A549 (cell line): Measurements from ENCODE around the gene DNPEP. TPM values are rescaled to one million over a fixed set of nuclear protein-coding genes. Genes with fewer than 3 reads are reported as not detected.
A peak's percentile ranks its signal among the peaks of the same experiment; 100 is the strongest.

Experiments
- ATAC-seq, 2 experiments: fragments of 200-7000 bp in 1 of 2; fragments of >200 bp in 1 of 2; cut with Nextera tagmentation in 1 of 2; cut with Tn5 transposase in 1 of 2; 3 replicates each; pipeline versions ENCODE4 v1.8.0 to v1.9.1; 2018 to 2020; ENCODE audit warnings: mild to moderate bottlenecking in 1 of 2, moderate library complexity in 1 of 2
- CTCF ChIA-PET: fragments of 300-600 bp; sonication (Branson Sonifier 250); formaldehyde crosslinking; extraction: SDS; loops from one replicate; lab custom pipeline; 2021; ENCODE audit warnings: antibody characterized with exemption, inconsistent platforms; lab: Yijun Ruan, JAX
- POLR2A ChIA-PET: fragments of 350-600 bp; formaldehyde crosslinking; extraction: SDS; loops from one replicate; lab custom pipeline; 2021; ENCODE audit warnings: antibody characterized with exemption, inconsistent platforms; lab: Yijun Ruan, JAX
- DNase-seq, 2 experiments: peaks; one replicate each; pipeline versions ENCODE4 v3.0.0 to v3.0.0-alpha.2; 2011 to 2016; ENCODE audit warnings: low read depth in 1 of 2, low spot score in 1 of 2
- FAIRE-seq: peaks from 2 replicates; lab custom pipeline; 2011; peaks lifted over from hg19 to GRCh38; lab: Jason Lieb, UNC
- H3K27ac ChIP-seq, 2 experiments: fragments of >200 bp; sonication (Bioruptor Twin); formaldehyde crosslinking; 3 replicates each; pipeline ENCODE4 v1.5.1; 2016 to 2017
- H3K4me1 ChIP-seq: fragments of >200 bp; sonication (Bioruptor Twin); formaldehyde crosslinking; 3 replicates; pipeline ENCODE4 v1.6.1; 2016
- H3K4me2 ChIP-seq: fragments of >200 bp; sonication (Bioruptor Twin); formaldehyde crosslinking; 3 replicates; pipeline ENCODE4 v1.6.1; 2016
- H3K4me3 ChIP-seq: fragments of >200 bp; sonication (Bioruptor Twin); formaldehyde crosslinking; 3 replicates; pipeline ENCODE4 v1.5.1; 2016
- H3K9me3 ChIP-seq: fragments of >200 bp; sonication (Bioruptor Twin); formaldehyde crosslinking; 3 replicates; pipeline ENCODE4 v1.6.1; 2016
- BHLHE40 ChIP-seq: IDR thresholded peaks from 2 replicates; pipeline ENCODE4 v1.6.1; 2012; ENCODE audit warnings: low read depth, low read length, inconsistent platforms
- CBX8 ChIP-seq: fragments of 200-600 bp; sonication (generic); IDR thresholded peaks from 2 replicates; pipeline ENCODE4 v1.6.1; 2016
- CEBPB ChIP-seq, 2 experiments: fragments of >200 bp in 1 of 2; sonication (Bioruptor Twin) in 1 of 2; formaldehyde crosslinking in 1 of 2; IDR thresholded peaks; 2 replicates each; pipeline ENCODE4 v1.6.1; 2012 to 2016
- CHD2 ChIP-seq: fragments of 150-350 bp; IDR thresholded peaks from 2 replicates; pipeline ENCODE4 v1.6.1; 2014; ENCODE audit warnings: low read length; ENCODE audit not compliant: partially characterized antibody
- CHD4 ChIP-seq: fragments of 200-600 bp; sonication (generic); IDR thresholded peaks from 2 replicates; pipeline ENCODE4 v1.6.1; 2016; ENCODE audit warnings: antibody characterized with exemption, mild to moderate bottlenecking, borderline replicate concordance
- EHMT2 ChIP-seq: fragments of 200-600 bp; sonication (generic); IDR thresholded peaks from 2 replicates; pipeline ENCODE4 v1.6.1; 2016; ENCODE audit warnings: antibody characterized with exemption, low read depth, mild to moderate bottlenecking, moderate library complexity
- ELK1 ChIP-seq: fragments of 150-350 bp; IDR thresholded peaks from 2 replicates; pipeline ENCODE4 v1.6.1; 2014; ENCODE audit warnings: low read depth, mild to moderate bottlenecking, low read length
- EP300 ChIP-seq, 2 experiments: fragments of >200 bp; sonication (Bioruptor Twin); formaldehyde crosslinking; IDR thresholded peaks; 2 replicates in 1 of 2; 3 replicates in 1 of 2; pipeline ENCODE4 v1.6.1; 2016 to 2017
- ESRRA ChIP-seq: fragments of 150-350 bp; IDR thresholded peaks from 2 replicates; pipeline ENCODE4 v1.6.1; 2014; ENCODE audit warnings: mild to moderate bottlenecking, low read length, borderline replicate concordance
- FOSL2 ChIP-seq, 2 experiments: fragments of 450-650 bp in 1 of 2; fragments of >200 bp in 1 of 2; sonication (Bioruptor Twin) in 1 of 2; formaldehyde crosslinking; IDR thresholded peaks; 2 replicates each; pipeline versions ENCODE4 v1.5.0 to v1.6.1; 2016 to 2020; ENCODE audit warnings: mild to moderate bottlenecking in 1 of 2, moderate library complexity in 1 of 2
- GATA3 ChIP-seq: IDR thresholded peaks from 2 replicates; pipeline ENCODE4 v1.6.1; 2012; ENCODE audit warnings: borderline replicate concordance
- HDAC2 ChIP-seq: fragments of 200-600 bp; sonication (generic); IDR thresholded peaks from 2 replicates; pipeline ENCODE4 v1.6.1; 2016
- HMGXB4 ChIP-seq: fragments of 250-450 bp; sonication (Bioruptor Pico); IDR thresholded peaks from 2 replicates; pipeline ENCODE4 v1.5.0; 2021; ENCODE audit warnings: mild to moderate bottlenecking, moderate library complexity, borderline replicate concordance
- HOXB13 ChIP-seq: fragments of 250-450 bp; sonication (Bioruptor Pico); IDR thresholded peaks from 2 replicates; pipeline ENCODE4 v1.5.0; 2020; ENCODE audit warnings: low read depth, mild to moderate bottlenecking, moderate library complexity
- JUN ChIP-seq, 2 experiments: fragments of >200 bp; sonication (Bioruptor Twin); formaldehyde crosslinking; IDR thresholded peaks; 2 replicates in 1 of 2; 3 replicates in 1 of 2; pipeline ENCODE4 v1.6.1; 2016 to 2017
- KDM1A ChIP-seq: fragments of 200-600 bp; sonication (generic); IDR thresholded peaks from 2 replicates; pipeline ENCODE4 v1.6.1; 2016; ENCODE audit warnings: low read depth, mild to moderate bottlenecking
- KDM5A ChIP-seq: fragments of 200-600 bp; sonication (generic); IDR thresholded peaks from 2 replicates; pipeline ENCODE4 v1.6.1; 2016; ENCODE audit warnings: antibody characterized with exemption, mild to moderate bottlenecking
- MAFK ChIP-seq: fragments of 450-650 bp; IDR thresholded peaks from 2 replicates; pipeline ENCODE4 v1.6.1; 2014; ENCODE audit not compliant: partially characterized antibody
- MAX ChIP-seq: IDR thresholded peaks from 2 replicates; pipeline ENCODE4 v1.6.1; 2012
- MAZ ChIP-seq: fragments of 150-350 bp; IDR thresholded peaks from 2 replicates; pipeline ENCODE4 v1.6.1; 2014; ENCODE audit warnings: antibody characterized with exemption, low read depth, low read length, borderline replicate concordance
- PBX3 ChIP-seq: IDR thresholded peaks from 2 replicates; pipeline ENCODE4 v1.6.1; 2012
- POLR2A ChIP-seq: IDR thresholded peaks from 2 replicates; pipeline ENCODE4 v1.6.1; 2012; ENCODE audit warnings: mild to moderate bottlenecking, low read length
- RAD21 ChIP-seq, 2 experiments: fragments of >200 bp in 1 of 2; sonication (Bioruptor Twin) in 1 of 2; formaldehyde crosslinking in 1 of 2; IDR thresholded peaks in 1 of 2; conservative IDR thresholded peaks in 1 of 2; 2 replicates in 1 of 2; 3 replicates in 1 of 2; pipeline ENCODE4 v1.6.1; 2012 to 2018; ENCODE audit warnings: inconsistent platforms in 1 of 2
- RARB ChIP-seq: fragments of 250-450 bp; sonication (Bioruptor Pico); IDR thresholded peaks from 2 replicates; pipeline ENCODE4 v1.8.0; 2021; ENCODE audit warnings: mild to moderate bottlenecking, moderate library complexity
- RCOR1 ChIP-seq: fragments of 150-350 bp; IDR thresholded peaks from 2 replicates; pipeline ENCODE4 v1.6.1; 2014; ENCODE audit warnings: antibody characterized with exemption, low read length, low read depth
- RNF2 ChIP-seq: fragments of 200-600 bp; sonication (generic); IDR thresholded peaks from 2 replicates; pipeline ENCODE4 v1.6.1; 2016; ENCODE audit warnings: low read depth, mild to moderate bottlenecking, antibody characterized with exemption, moderate library complexity, borderline replicate concordance
- SMC3 ChIP-seq: fragments of >200 bp; sonication (Bioruptor Twin); formaldehyde crosslinking; IDR thresholded peaks from 3 replicates; pipeline ENCODE4 v1.6.1; 2018; ENCODE audit warnings: inconsistent platforms
- SREBF2 ChIP-seq: fragments of 450-650 bp; IDR thresholded peaks from 2 replicates; pipeline ENCODE4 v1.6.1; 2014; ENCODE audit warnings: mild to moderate bottlenecking, moderate library complexity
- ZFP36 ChIP-seq: fragments of 450-650 bp; IDR thresholded peaks from 2 replicates; pipeline ENCODE4 v1.6.1; 2014; ENCODE audit warnings: borderline replicate concordance; ENCODE audit not compliant: partially characterized antibody
- WGBS: methylation state at CpG from one replicate; pipeline ENCODE4 v1.1.6; 2017; ENCODE audit errors: missing lambda C conversion rate; 5-methylcytosine and 5-hydroxymethylcytosine counted together
- polyA plus RNA-seq, 4 experiments: library from polyadenylated mRNA; depleted of rRNA in 3 of 4; stranded (reverse); fragments of >200 nt; fragmentation: RNase III in 1 of 4; extraction: RNeasy Plus Mini Kit Qiagen cat#74134 plus additional on column Dnase treatment in 1 of 4; gene quantifications; 2 replicates in 3 of 4; 3 replicates in 1 of 4; pipeline ENCODE4 v1.2.3, GENCODE V29; 2011 to 2017
- TF ChIP-seq, protein P1 (sequence below): fragments of >200 bp; sonication (Bioruptor Twin); formaldehyde crosslinking; IDR thresholded peaks from 3 replicates; pipeline ENCODE4 v1.6.1; 2016
- TF ChIP-seq, protein P2 (sequence below): fragments of >200 bp; sonication (Bioruptor Twin); formaldehyde crosslinking; IDR thresholded peaks from 3 replicates; pipeline ENCODE4 v1.5.1; 2016

The DNPEP gene
- polyA plus RNA-seq, 2 of the 4 experiments (the other 2 are of a cell fraction) = 29.0 to 40.9 TPM

DNA sequence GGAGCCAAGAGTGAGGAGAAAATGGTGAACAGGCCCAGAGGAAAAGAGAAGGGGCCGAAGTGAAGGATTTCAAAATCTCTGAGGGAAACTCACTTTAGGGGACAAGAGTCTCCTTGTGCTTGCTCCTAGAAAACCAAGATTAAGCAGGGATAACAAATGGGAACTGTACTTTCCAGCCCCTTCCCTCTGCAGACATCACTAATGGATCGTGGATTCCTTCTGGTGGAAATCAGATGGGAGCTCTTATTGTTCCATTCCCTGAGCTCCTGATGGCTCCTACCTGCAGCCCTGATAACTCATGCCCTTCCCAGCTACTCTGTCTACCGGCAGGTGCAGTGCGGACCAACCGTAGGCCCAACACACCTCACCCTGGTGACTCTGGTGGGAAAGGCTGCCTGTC is 34.6 kb downstream of the DNPEP start:
- CTCF ChIA-PET = interaction anchor here (0.7 to 4.2 kb wide), 13 partner anchors 9 to 300 kb away, joined by 3 to 24 read pairs (median 4); no protein-coding TSS in a partner anchor
- FAIRE-seq = no peak

DNA sequence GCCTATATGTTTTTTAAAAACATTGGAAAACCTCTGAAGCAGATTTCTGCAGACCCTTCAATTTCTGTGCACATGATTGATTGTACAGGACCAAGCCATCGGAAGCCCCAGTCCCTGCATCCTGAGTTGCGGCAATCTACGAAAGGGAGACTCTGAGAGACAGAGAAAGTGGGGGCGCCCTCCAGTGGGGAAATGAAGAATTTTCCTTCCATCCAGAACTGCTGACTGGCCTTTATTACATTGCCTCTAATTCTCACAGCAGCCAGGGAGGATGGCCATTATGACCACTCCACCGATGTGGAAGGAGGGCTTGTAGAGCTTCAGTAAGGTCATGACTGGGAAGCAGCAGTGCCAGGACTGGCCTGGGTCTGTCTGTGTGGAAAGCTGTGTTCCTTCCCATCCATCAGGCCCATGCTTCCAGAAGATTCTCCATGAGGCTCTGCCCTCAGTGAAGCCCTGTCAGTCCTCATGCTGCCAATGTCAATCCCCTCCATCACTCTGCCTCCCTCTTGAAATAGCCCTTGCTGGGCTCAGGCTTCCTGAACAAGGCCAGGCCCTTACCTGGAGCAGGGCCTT is 35.2 kb downstream of the DNPEP start:
- POLR2A ChIA-PET = no interaction called here
- H3K4me2 ChIP-seq = no peak overlapping the region
- 12% methylated on average over 5 of the region's 5 CpGs for WGBS

More for the DNA sequence above, 34.6 kb downstream of the DNPEP start:
- WGBS = 60% methylated on average over 5 of the region's 5 CpGs
- DNase-seq = no peak
- H3K4me2 ChIP-seq = no peak overlapping the region
- no peak for TF ChIP-seq MAX
- no peak overlapping the region for H3K27ac ChIP-seq
- POLR2A ChIA-PET = no interaction called here
- H3K9me3 ChIP-seq = no peaks in the 10 kb centered on the region
- H3K4me1 ChIP-seq = peaks cover 6% of the 10 kb centered on the region; the same call in 2 of the 3 replicates
- H3K4me3 ChIP-seq = no peak overlapping the region
- ATAC-seq = no peak

More for the DNA sequence above, 35.2 kb downstream of the DNPEP start:
- ATAC-seq = peak; percentile 79 to 92
- FAIRE-seq = no peak
- DNase-seq = peak; percentile 62 to 68
- Histone ChIP-seq H3K4me1 (peaks cover 1% of the 10 kb centered on the region; the same call in 2 of the 3 replicates), H3K27ac (no peak overlapping the region), H3K9me3 (no peaks in the 10 kb centered on the region), H3K4me3 (no peak overlapping the region)
- CTCF ChIA-PET = interaction anchor here (0.7 to 4.2 kb wide), 18 partner anchors 9 to 340 kb away, joined by 3 to 24 read pairs (median 4); partner anchors contain the start of gene DNAJB2
- TF ChIP-seq PBX3 = no peak
- TF ChIP-seq ESRRA = no peak
- TF ChIP-seq POLR2A = no peak
- no peak for TF ChIP-seq KDM1A
- no peak for TF ChIP-seq GATA3
- no peak for TF ChIP-seq SREBF2
- TF ChIP-seq FOSL2 (IDR thresholded peaks at IDR 0.05) = no peak
- TF ChIP-seq FOSL2 (CRISPR knock-in tag; IDR thresholded peaks at IDR 0.05) = no peak
- TF ChIP-seq HOXB13 (CRISPR knock-in tag) = no peak
- no peak for TF ChIP-seq BHLHE40
- no peak for TF ChIP-seq HMGXB4
- no peak for TF ChIP-seq EHMT2
- TF ChIP-seq RAD21 (conservative IDR thresholded peaks at IDR 0.05 in 1 of 2, IDR thresholded peaks at IDR 0.05 in 1 of 2) = peak; percentile 58 to 61
- no peak for TF ChIP-seq RARB (CRISPR knock-in tag)
- peak; percentile 100 for TF ChIP-seq MAFK
- TF ChIP-seq RCOR1 = no peak
- no peak for TF ChIP-seq ZFP36
- no peak for TF ChIP-seq HDAC2
- TF ChIP-seq CEBPB (IDR thresholded peaks at IDR 0.05) = no peak
- no peak for TF ChIP-seq CBX8
- TF ChIP-seq, protein P1, sequence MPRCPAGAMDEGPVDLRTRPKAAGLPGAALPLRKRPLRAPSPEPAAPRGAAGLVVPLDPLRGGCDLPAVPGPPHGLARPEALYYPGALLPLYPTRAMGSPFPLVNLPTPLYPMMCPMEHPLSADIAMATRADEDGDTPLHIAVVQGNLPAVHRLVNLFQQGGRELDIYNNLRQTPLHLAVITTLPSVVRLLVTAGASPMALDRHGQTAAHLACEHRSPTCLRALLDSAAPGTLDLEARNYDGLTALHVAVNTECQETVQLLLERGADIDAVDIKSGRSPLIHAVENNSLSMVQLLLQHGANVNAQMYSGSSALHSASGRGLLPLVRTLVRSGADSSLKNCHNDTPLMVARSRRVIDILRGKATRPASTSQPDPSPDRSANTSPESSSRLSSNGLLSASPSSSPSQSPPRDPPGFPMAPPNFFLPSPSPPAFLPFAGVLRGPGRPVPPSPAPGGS = no peak
- peak; percentile 52; the same call in 2 of the 3 replicates for TF ChIP-seq SMC3
- TF ChIP-seq EP300 (IDR thresholded peaks at IDR 0.05) = no peak
- TF ChIP-seq RNF2 = no peak
- TF ChIP-seq ELK1 = no peak
- TF ChIP-seq CHD4 = no peak
- TF ChIP-seq CHD2 = no peak
- TF ChIP-seq, protein P2, sequence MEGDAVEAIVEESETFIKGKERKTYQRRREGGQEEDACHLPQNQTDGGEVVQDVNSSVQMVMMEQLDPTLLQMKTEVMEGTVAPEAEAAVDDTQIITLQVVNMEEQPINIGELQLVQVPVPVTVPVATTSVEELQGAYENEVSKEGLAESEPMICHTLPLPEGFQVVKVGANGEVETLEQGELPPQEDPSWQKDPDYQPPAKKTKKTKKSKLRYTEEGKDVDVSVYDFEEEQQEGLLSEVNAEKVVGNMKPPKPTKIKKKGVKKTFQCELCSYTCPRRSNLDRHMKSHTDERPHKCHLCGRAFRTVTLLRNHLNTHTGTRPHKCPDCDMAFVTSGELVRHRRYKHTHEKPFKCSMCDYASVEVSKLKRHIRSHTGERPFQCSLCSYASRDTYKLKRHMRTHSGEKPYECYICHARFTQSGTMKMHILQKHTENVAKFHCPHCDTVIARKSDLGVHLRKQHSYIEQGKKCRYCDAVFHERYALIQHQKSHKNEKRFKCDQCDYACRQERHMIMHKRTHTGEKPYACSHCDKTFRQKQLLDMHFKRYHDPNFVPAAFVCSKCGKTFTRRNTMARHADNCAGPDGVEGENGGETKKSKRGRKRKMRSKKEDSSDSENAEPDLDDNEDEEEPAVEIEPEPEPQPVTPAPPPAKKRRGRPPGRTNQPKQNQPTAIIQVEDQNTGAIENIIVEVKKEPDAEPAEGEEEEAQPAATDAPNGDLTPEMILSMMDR = peak; percentile 66
- TF ChIP-seq JUN (IDR thresholded peaks at IDR 0.05) = no peak
- TF ChIP-seq KDM5A = no peak
- no peak for TF ChIP-seq MAZ
- TF ChIP-seq, all 56 proteins: peak for 4
